ENCODE data around the gene MOB1B. TPM values are rescaled to one million over a fixed set of nuclear protein-coding genes. Genes with fewer than 3 reads are reported as not detected.

The MOB1B gene
- total and polyA plus RNA-seq, 11 donors, result 4.8 to 22.9 (median 16.6) TPM

DNA sequence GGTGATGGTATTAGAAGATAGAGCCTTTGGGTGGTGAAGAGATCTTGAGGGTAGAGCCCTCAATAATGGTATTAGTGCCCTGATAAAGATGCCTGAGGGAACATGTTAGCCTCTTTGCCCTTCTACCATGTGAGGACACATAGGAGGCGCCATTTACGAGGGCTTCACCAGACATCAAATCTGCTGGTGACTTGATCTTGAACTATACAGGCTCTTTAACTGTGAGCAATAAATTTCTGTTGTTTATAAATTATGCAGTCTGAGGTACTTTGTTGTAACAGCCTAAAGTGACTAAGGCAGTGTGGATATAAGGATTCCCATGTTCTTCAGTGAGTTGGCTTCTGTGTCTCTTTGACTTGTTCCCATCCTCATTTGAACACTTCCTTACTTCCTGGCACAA, 11.8 kb downstream of the MOB1B start:
- Histone ChIP-seq H3K27me3 (no peaks in the 10 kb centered on the region), H3K27ac (no peak overlapping the region), H3K36me3 (peaks cover 0 to 3% (median 0%) of the 10 kb centered on the region in 9 donors), H3K4me3 (no peak overlapping the region), H3K4me1 (peaks cover 0 to 20% (median 0%) of the 10 kb centered on the region in 12 donors), H3K9me3 (no peaks in the 10 kb centered on the region)
- DNase-seq (no peak), ATAC-seq (no peak)
- TF ChIP-seq, protein P1, sequence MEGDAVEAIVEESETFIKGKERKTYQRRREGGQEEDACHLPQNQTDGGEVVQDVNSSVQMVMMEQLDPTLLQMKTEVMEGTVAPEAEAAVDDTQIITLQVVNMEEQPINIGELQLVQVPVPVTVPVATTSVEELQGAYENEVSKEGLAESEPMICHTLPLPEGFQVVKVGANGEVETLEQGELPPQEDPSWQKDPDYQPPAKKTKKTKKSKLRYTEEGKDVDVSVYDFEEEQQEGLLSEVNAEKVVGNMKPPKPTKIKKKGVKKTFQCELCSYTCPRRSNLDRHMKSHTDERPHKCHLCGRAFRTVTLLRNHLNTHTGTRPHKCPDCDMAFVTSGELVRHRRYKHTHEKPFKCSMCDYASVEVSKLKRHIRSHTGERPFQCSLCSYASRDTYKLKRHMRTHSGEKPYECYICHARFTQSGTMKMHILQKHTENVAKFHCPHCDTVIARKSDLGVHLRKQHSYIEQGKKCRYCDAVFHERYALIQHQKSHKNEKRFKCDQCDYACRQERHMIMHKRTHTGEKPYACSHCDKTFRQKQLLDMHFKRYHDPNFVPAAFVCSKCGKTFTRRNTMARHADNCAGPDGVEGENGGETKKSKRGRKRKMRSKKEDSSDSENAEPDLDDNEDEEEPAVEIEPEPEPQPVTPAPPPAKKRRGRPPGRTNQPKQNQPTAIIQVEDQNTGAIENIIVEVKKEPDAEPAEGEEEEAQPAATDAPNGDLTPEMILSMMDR (IDR thresholded peaks at IDR 0.05), result no peak
- no peak for TF ChIP-seq POLR2A (IDR thresholded peaks at IDR 0.05)
- 91 to 99% (median 96%) methylated on average over 2 of the region's 2 CpGs for WGBS, 4 donors
- intact Hi-C loops (cut with DNase I), result no loop called here

DNA sequence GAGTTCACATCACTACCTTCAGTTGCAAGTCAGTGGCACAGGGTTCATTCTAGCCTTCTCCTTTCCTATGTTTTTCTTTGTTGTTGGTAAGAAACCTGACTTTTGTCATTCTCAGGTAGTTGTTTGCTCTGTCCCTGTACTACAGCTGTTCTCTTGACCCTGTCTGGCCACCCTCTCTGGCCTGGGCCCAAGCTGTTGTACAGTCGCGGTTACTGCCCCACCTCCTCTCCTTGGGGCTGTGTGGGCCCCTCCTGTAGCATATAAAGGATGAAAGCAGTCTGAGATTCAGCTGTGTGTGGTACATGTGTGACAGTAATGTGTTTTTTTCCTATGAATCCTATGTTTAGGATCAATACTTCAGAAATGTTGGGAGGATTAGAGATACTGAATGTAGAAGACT, 12.5 kb downstream of the MOB1B start:
- ATAC-seq (no peak), DNase-seq (no peak)
- Histone ChIP-seq H3K36me3 (peaks cover 0 to 3% (median 0%) of the 10 kb centered on the region in 9 donors), H3K27me3 (no peaks in the 10 kb centered on the region), H3K4me1 (peaks cover 0 to 20% (median 0%) of the 10 kb centered on the region in 12 donors), H3K9me3 (no peaks in the 10 kb centered on the region), H3K4me3 (no peak overlapping the region), H3K27ac (no peak overlapping the region)
- intact Hi-C loops (cut with DNase I), result no loop called here
- TF ChIP-seq, protein P1 (IDR thresholded peaks at IDR 0.05), result no peak
- TF ChIP-seq POLR2A (IDR thresholded peaks at IDR 0.05), result no peak
- WGBS, 4 donors, result 43 to 67% (median 51%) methylated on average over 2 of the region's 2 CpGs

DNA sequence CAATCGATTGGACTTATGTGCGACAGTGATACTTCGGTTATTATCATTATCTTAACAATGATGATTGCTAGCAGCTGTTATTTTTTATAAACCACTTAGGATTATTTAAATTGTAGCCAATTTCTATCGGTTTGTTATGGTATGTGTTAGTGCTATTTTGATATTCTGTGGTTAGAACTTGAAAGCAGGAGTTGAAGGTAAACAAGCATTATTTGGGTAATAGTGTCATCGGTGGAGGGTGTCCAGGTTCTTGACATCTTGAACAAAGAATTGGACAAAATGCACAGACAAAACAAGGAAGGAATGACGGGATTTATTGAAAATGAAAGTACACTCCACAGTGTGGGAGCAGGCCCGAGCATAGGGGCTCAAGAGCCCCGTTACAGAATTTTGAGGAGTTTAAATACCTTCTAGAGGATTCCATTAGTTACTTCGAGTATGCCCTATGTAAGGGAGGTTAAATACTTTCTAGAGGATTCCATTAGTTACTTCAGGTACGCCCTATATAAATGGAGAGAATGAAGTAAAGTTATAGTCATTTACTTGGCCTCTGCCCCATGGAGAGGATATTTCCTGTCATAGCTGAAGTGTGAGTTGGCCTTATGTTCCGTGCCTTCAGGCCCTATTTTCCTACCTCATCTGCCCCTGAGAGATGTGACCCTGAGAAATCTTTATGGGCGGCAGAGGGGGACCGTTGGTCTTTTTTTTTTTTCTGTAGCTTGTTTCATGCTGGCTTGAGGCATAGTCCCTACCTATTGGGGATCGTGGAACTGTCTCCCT, 13.1 kb downstream of the MOB1B start:
- intact Hi-C loops (cut with DNase I), result no loop called here
- peak overlapping the region in 2 of 12 donors; percentile 3 to 15 for H3K4me3 ChIP-seq

More for the DNA sequence above, 13.1 kb downstream of the MOB1B start:
- Histone ChIP-seq H3K9me3 (peaks cover 0 to 2% (median 0%) of the 10 kb centered on the region in 12 donors), H3K4me1 (peaks cover 0 to 20% (median 0%) of the 10 kb centered on the region in 12 donors), H3K36me3 (peaks cover 0 to 3% (median 0%) of the 10 kb centered on the region in 9 donors), H3K27ac (no peak overlapping the region), H3K27me3 (no peaks in the 10 kb centered on the region)
- no peak for ATAC-seq
- TF ChIP-seq, protein P1 (IDR thresholded peaks at IDR 0.05), result no peak
- no peak for TF ChIP-seq POLR2A (IDR thresholded peaks at IDR 0.05)
- WGBS, 4 donors, result 85 to 93% (median 89%) methylated on average over 14 of the region's 14 CpGs
- no peak for DNase-seq
